Astrocyte (in vitro differentiated cells and primary cell): Measurements from ENCODE around the gene PSG3.
"Not testable (repeated sequence)": the region's sequence is repeated elsewhere in the genome, so short reads cannot be mapped to it uniquely, and the experiment has no call there.

Experiments
- EZH2 ChIP-seq: IDR thresholded peaks from 2 replicates; pipeline ENCODE4 v1.6.1; 2012; ENCODE audit warnings: mild to moderate bottlenecking, low read length, inconsistent platforms; ENCODE audit not compliant: insufficient read depth
- TF ChIP-seq, protein P1 (sequence below): IDR thresholded peaks from 2 replicates; pipeline ENCODE4 v1.5.1; 2011; ENCODE audit warnings: low read depth, mild to moderate bottlenecking, inconsistent platforms, low read length, moderate library complexity; ENCODE audit not compliant: insufficient read depth

DNA sequence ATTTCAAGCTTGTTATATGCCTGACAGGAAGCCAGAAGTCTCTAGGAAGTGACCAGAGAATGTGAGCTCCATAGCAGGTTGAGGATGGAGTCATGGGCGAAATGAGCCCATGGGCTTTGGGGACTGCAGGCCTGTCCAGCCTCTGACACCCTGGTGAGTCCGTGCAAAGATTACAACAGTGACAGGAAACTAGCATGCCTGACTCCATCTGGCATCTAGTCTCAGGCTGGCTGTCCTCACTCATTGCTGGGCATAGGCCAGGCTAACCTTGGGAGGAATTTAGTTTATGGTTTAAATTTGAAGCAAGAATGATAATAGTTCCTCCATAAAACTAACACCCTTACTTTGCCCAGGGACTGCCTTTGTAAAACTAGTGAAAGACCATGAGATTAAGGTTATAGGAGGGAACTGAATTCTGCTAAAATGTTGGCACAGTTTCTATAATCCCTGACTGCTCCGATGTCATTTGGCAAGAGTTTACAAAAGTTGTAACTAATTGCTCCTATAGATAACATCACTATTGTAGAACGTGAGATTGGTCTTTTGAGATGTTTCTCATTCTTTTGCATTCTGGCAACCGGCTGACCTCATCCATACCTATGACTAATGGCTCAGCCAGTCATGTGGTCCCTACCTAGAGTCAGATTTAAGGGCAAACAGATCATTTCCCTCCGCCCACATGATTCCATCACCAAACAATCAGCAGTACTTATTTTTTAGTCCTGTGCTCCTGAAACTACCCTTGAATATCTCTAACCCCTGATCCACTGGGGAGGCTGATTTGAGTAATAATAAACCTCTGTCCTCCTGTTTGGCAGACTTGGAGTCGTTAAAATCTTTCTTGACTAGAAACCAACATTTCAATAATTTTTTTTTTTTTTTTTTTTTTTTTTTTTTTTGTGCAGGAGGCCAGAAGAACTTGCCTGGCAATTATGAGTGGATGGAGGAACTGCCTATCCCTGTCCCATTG is 21.0 kb upstream of the PSG3 start:
- not testable (repeated sequence) for TF ChIP-seq EZH2
- TF ChIP-seq, protein P1, sequence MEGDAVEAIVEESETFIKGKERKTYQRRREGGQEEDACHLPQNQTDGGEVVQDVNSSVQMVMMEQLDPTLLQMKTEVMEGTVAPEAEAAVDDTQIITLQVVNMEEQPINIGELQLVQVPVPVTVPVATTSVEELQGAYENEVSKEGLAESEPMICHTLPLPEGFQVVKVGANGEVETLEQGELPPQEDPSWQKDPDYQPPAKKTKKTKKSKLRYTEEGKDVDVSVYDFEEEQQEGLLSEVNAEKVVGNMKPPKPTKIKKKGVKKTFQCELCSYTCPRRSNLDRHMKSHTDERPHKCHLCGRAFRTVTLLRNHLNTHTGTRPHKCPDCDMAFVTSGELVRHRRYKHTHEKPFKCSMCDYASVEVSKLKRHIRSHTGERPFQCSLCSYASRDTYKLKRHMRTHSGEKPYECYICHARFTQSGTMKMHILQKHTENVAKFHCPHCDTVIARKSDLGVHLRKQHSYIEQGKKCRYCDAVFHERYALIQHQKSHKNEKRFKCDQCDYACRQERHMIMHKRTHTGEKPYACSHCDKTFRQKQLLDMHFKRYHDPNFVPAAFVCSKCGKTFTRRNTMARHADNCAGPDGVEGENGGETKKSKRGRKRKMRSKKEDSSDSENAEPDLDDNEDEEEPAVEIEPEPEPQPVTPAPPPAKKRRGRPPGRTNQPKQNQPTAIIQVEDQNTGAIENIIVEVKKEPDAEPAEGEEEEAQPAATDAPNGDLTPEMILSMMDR = not testable (repeated sequence)
